ENCODE data around the gene BAIAP2. TPM values are rescaled to one million over a fixed set of nuclear protein-coding genes. Genes with fewer than 3 reads are reported as not detected.

The BAIAP2 gene
- total RNA-seq, 6 donors from 2014 or later: 90.7 to 231 (median 123) TPM

Small RNA genes within 50 kb of the gene (small RNA-seq; reads per million reads assigned to genes)
- gene MIR1250: 0 to 1.4 (median 0.06) reads per million in 4 donors
- 36.9 to 104 (median 66.3) reads per million in 4 donors for gene MIR3065
- 0 reads per million in 4 donors for gene MIR657

Other genes starting within 250 kb of the BAIAP2 start
- gene CHMP6, start 43.3 kb upstream of the BAIAP2 start, total RNA-seq: 10 to 100 TPM; 29.5 to 75.4 (median 34.8) TPM
- gene PVALEF, start 130.4 kb downstream of the BAIAP2 start, total RNA-seq: not detected
- gene AATK, start 131.1 kb downstream of the BAIAP2 start, total RNA-seq: 100 to 1,000 TPM in 3 of 6 donors, 10 to 100 TPM in 3; 39.2 to 144 (median 92.2) TPM
- 10 to 100 TPM in 4 of 6 donors, 1 to 10 TPM in 2; 5.3 to 55.5 (median 12.6) TPM for gene CEP131, start 187.8 kb downstream of the BAIAP2 start, total RNA-seq
- gene TEPSIN, start 203.9 kb downstream of the BAIAP2 start, total RNA-seq: 100 to 1,000 TPM in 2 of 6 donors, 10 to 100 TPM in 4; 33.1 to 141 (median 49.7) TPM
- 10 to 100 TPM; 19.6 to 38.1 (median 33.6) TPM for gene NDUFAF8, start 204.2 kb downstream of the BAIAP2 start, total RNA-seq